Mucosa of descending colon (tissue), 3 donors: ENCODE results near the gene NUDT8. TPM values are rescaled to one million over a fixed set of nuclear protein-coding genes. Genes with fewer than 3 reads are reported as not detected.
A peak's percentile ranks its signal among the peaks of the same experiment; 100 is the strongest.

ENCODE experiments used
- ATAC-seq: fragments of 200-7000 bp; cut with Tn5 transposase; one replicate; pipeline ENCODE4 v1.9.1; 2020; ENCODE audit warnings: mild to moderate bottlenecking, moderate library complexity
- DNase-seq, 3 donors: peaks; one replicate each; pipeline ENCODE4 v3.0.0-alpha.2; 2020
- H3K36me3 ChIP-seq: fragments of 200-600 bp; one replicate; pipeline ENCODE4 v1.8.0; 2021; ENCODE audit warnings: low read depth, mild to moderate bottlenecking
- H3K4me1 ChIP-seq: fragments of 200-600 bp; one replicate; pipeline ENCODE4 v1.8.0; 2021; ENCODE audit warnings: low read depth, mild to moderate bottlenecking
- H3K4me3 ChIP-seq: fragments of 200-600 bp; one replicate; pipeline ENCODE4 v1.8.0; 2021; ENCODE audit warnings: mild to moderate bottlenecking
- H3K9me3 ChIP-seq: fragments of 200-600 bp; one replicate; pipeline ENCODE4 v1.8.0; 2021; ENCODE audit warnings: mild to moderate bottlenecking
- CTCF ChIP-seq: fragments of 200-600 bp; IDR thresholded peaks from one replicate; pipeline ENCODE4 v1.8.0; 2022; ENCODE audit warnings: antibody characterized with exemption, mild to moderate bottlenecking
- intact Hi-C, 2 donors: fragments of 100-400 bp; cut with DNase I in 1 of 2; cut with micrococcal nuclease in 1 of 2; formaldehyde crosslinking; loops; one replicate each; pipeline versions ENCODE4 v1.11.0 to v1.11.1; 2022; cut with DNase I, micrococcal nuclease
- total RNA-seq, 3 donors: library from RNA; stranded (reverse); fragmentation: NEBNext Ultra II Directional in 2 of 3; extraction: Animal tissue kit (Norgen Biotek cat#: 25700) in 2 of 3; gene quantifications; one replicate each; pipeline versions ENCODE4 v1.2.1 to v1.2.4, GENCODE V29; 2021 to 2023
- donor health status: DM: no; HTN: no; CAD: no; lungs with moderate emphysema.
- donor health status: DM: no; HTN: no; CAD: no.
- donor health status: DM: no; HTN: yes; CAD: no.

NUDT8 gene
- total RNA-seq, 3 donors from 2014 or later = 17.3 to 34.6 (median 23.1) TPM

GRCh38 chr11:67648796-67649613 is 19.3 kb upstream of the NUDT8 start:
- ATAC-seq = no peak
- Histone ChIP-seq H3K4me3 (no peak overlapping the region), H3K36me3 (no peaks in the 10 kb centered on the region), H3K9me3 (no peaks in the 10 kb centered on the region), H3K4me1 (peaks cover 24% of the 10 kb centered on the region)
- DNase-seq = peak in 2 of 3 donors; percentile 26 to 61
- TF ChIP-seq CTCF = no peak
- intact Hi-C loops = no loop called here

GRCh38 chr11:67648140-67648795 is 18.5 kb upstream of the NUDT8 start:
- no peak for TF ChIP-seq CTCF
- DNase-seq = peak in 2 of 3 donors; percentile 40 to 70
- ATAC-seq = peak; percentile 39
- Histone ChIP-seq H3K36me3 (no peaks in the 10 kb centered on the region), H3K4me3 (no peak overlapping the region), H3K9me3 (no peaks in the 10 kb centered on the region), H3K4me1 (peaks cover 24% of the 10 kb centered on the region)
- intact Hi-C loops = no loop called here

- peaks cover 19% of the 10 kb centered on the region for H3K4me1 ChIP-seq
- ATAC-seq (no peak), DNase-seq (peak in 1 of 3 donors; percentile 60)
- no peaks in the 10 kb centered on the region for H3K9me3 ChIP-seq
- TF ChIP-seq CTCF = no peak
- H3K36me3 ChIP-seq = no peaks in the 10 kb centered on the region
- H3K4me3 ChIP-seq = no peak overlapping the region
- intact Hi-C loops = no loop called here
Measured at GRCh38 chr11:67647471-67647870, 17.7 kb upstream of the NUDT8 start.

- H3K4me3 ChIP-seq = no peak overlapping the region
- no peak for TF ChIP-seq CTCF
- DNase-seq (peak; percentile 65 to 89 (median 80)), ATAC-seq (peak; percentile 77)
- H3K9me3 ChIP-seq = no peaks in the 10 kb centered on the region
- intact Hi-C loops = no loop called here
- H3K36me3 ChIP-seq = no peaks in the 10 kb centered on the region
- H3K4me1 ChIP-seq = peaks cover 14% of the 10 kb centered on the region
Measured at GRCh38 chr11:67646535-67647336, 17.0 kb upstream of the NUDT8 start.
